H9 (cell line): ENCODE results near the gene KIAA1958. TPM values are rescaled to one million over a fixed set of nuclear protein-coding genes. Genes with fewer than 3 reads are reported as not detected.

Experiments used
- DNase-seq: peaks from one replicate; pipeline ENCODE4 v3.0.0-alpha.2; 2017
- H2AFZ ChIP-seq: one replicate; pipeline ENCODE4 v1.6.1; 2013; ENCODE audit warnings: mild to moderate bottlenecking, low read length, control low read depth, moderate library complexity
- H2AK5ac ChIP-seq: 2 replicates; pipeline ENCODE4 v1.6.1; 2013; ENCODE audit warnings: low read length, control low read depth, mixed read lengths; ENCODE audit not compliant: insufficient read length
- H2BK120ac ChIP-seq: one replicate; pipeline ENCODE4 v1.6.1; 2013; ENCODE audit warnings: low read depth, mild to moderate bottlenecking, low read length, control low read depth, inconsistent platforms; ENCODE audit not compliant: poor library complexity, severe bottlenecking
- H2BK12ac ChIP-seq: 2 replicates; pipeline ENCODE4 v1.6.1; 2013; ENCODE audit warnings: low read length, control low read depth, mixed read lengths, low read depth; ENCODE audit not compliant: insufficient read length
- H2BK15ac ChIP-seq: 2 replicates; pipeline ENCODE4 v1.6.1; 2013; ENCODE audit warnings: low read depth, low read length, control low read depth
- H2BK20ac ChIP-seq: one replicate; pipeline ENCODE4 v1.6.1; 2013; ENCODE audit warnings: low read depth, mild to moderate bottlenecking, low read length, control low read depth, inconsistent platforms; ENCODE audit not compliant: poor library complexity, severe bottlenecking
- H2BK5ac ChIP-seq: 2 replicates; pipeline ENCODE4 v1.6.1; 2013; ENCODE audit warnings: low read length, control low read depth, mixed read lengths; ENCODE audit not compliant: insufficient read length
- H3K14ac ChIP-seq: 2 replicates; pipeline ENCODE4 v1.6.1; 2013; ENCODE audit warnings: low read length, control low read depth; ENCODE audit not compliant: insufficient read depth
- H3K18ac ChIP-seq: 2 replicates; pipeline ENCODE4 v1.6.1; 2013; ENCODE audit warnings: low read depth, mild to moderate bottlenecking, mixed read lengths, low read length, control low read depth; ENCODE audit not compliant: insufficient read length
- H3K23ac ChIP-seq: 2 replicates; pipeline ENCODE4 v1.6.1; 2013; ENCODE audit warnings: low read length, control low read depth, mixed read lengths, low read depth; ENCODE audit not compliant: insufficient read length
- H3K23me2 ChIP-seq: 2 replicates; pipeline ENCODE4 v1.6.1; 2013; ENCODE audit warnings: low read depth, mild to moderate bottlenecking, mixed read lengths, low read length, control low read depth; ENCODE audit not compliant: insufficient read length, poor library complexity, severe bottlenecking
- H3K27ac ChIP-seq: 2 replicates; pipeline ENCODE4 v1.5.1; 2013; ENCODE audit warnings: low read length, control low read depth, mixed read lengths, low read depth; ENCODE audit not compliant: insufficient read length
- H3K27me3 ChIP-seq: 2 replicates; pipeline ENCODE4 v1.6.1; 2013; ENCODE audit warnings: low read length, control low read depth, inconsistent platforms; ENCODE audit not compliant: insufficient read depth
- H3K4ac ChIP-seq: 2 replicates; pipeline ENCODE4 v1.6.1; 2013; ENCODE audit warnings: low read depth, mild to moderate bottlenecking, control low read depth, inconsistent platforms, low read length, moderate library complexity
- H3K4me1 ChIP-seq: 2 replicates; pipeline ENCODE4 v1.6.1; 2013; ENCODE audit warnings: low read length, control low read depth, inconsistent platforms; ENCODE audit not compliant: insufficient read depth
- H3K4me2 ChIP-seq: 2 replicates; pipeline ENCODE4 v1.6.1; 2013; ENCODE audit warnings: low read length, control low read depth, mixed read lengths; ENCODE audit not compliant: insufficient read length, insufficient read depth
- H3K56ac ChIP-seq: 2 replicates; pipeline ENCODE4 v1.6.1; 2013; ENCODE audit warnings: low read depth, mild to moderate bottlenecking, mixed read lengths, low read length, control low read depth; ENCODE audit not compliant: insufficient read length
- H3K79me1 ChIP-seq: 2 replicates; pipeline ENCODE4 v1.6.1; 2013; ENCODE audit warnings: low read depth, mild to moderate bottlenecking, moderate library complexity, low read length, control low read depth, inconsistent platforms; ENCODE audit not compliant: insufficient read depth, poor library complexity, severe bottlenecking
- H3K79me2 ChIP-seq: 2 replicates; pipeline ENCODE4 v1.6.1; 2013; ENCODE audit warnings: low read length, control low read depth, inconsistent platforms; ENCODE audit not compliant: insufficient read depth
- H3K9ac ChIP-seq: 2 replicates; pipeline ENCODE4 v1.6.1; 2013; ENCODE audit warnings: low read length, control low read depth, mixed read lengths; ENCODE audit not compliant: insufficient read length; ENCODE audit errors: extremely low read depth
- H3K9me3 ChIP-seq: one replicate; pipeline ENCODE4 v1.6.1; 2013; ENCODE audit warnings: low read depth, low read length, inconsistent platforms; ENCODE audit not compliant: control insufficient read depth
- H3T11ph ChIP-seq: one replicate; pipeline ENCODE4 v1.6.1; 2013; ENCODE audit warnings: mild to moderate bottlenecking, low read length, control low read depth, inconsistent platforms
- H4K20me1 ChIP-seq: one replicate; pipeline ENCODE4 v1.6.1; 2013; ENCODE audit not compliant: control insufficient read depth, insufficient read length, insufficient read depth
- H4K5ac ChIP-seq: 2 replicates; pipeline ENCODE4 v1.6.1; 2013; ENCODE audit warnings: low read depth, mild to moderate bottlenecking, mixed read lengths, low read length, control low read depth; ENCODE audit not compliant: insufficient read length
- H4K8ac ChIP-seq: replicated peaks from 2 replicates; pipeline ENCODE4 v1.6.1; 2013; ENCODE audit warnings: low read length, control low read depth, mixed read lengths, low read depth; ENCODE audit not compliant: insufficient read length
- H4K91ac ChIP-seq: 2 replicates; pipeline ENCODE4 v1.6.1; 2013; ENCODE audit warnings: low read depth, mild to moderate bottlenecking, moderate library complexity, mixed read lengths, low read length, control low read depth; ENCODE audit not compliant: insufficient read length
- H3K27ac Mint-ChIP-seq, 3 experiments: 2 replicates in 2 of 3; 3 replicates in 1 of 3; pipeline ENCODE4 v1.8.0; 2020 to 2021; ENCODE audit warnings: mixed read lengths in 3 of 3, mild to moderate bottlenecking in 1 of 3, moderate library complexity in 1 of 3
- H3K27me3 Mint-ChIP-seq: 2 replicates; pipeline ENCODE4 v1.8.0; 2021; ENCODE audit warnings: low read depth, mild to moderate bottlenecking, moderate library complexity, mixed read lengths
- H3K36me3 Mint-ChIP-seq, 3 experiments: 2 replicates in 2 of 3; 3 replicates in 1 of 3; pipeline ENCODE4 v1.8.0; 2020 to 2021; ENCODE audit warnings: low read depth in 3 of 3, mixed read lengths in 3 of 3; ENCODE audit not compliant: insufficient read depth in 1 of 3
- H3K4me1 Mint-ChIP-seq, 2 experiments: 2 replicates each; pipeline ENCODE4 v1.8.0; 2020; ENCODE audit warnings: mixed read lengths in 2 of 2
- H3K4me3 Mint-ChIP-seq, 2 experiments: 2 replicates in 1 of 2; 3 replicates in 1 of 2; pipeline ENCODE4 v1.8.0; 2020 to 2021; ENCODE audit warnings: mild to moderate bottlenecking in 2 of 2, mixed read lengths in 2 of 2, moderate library complexity in 1 of 2
- H3K9me3 Mint-ChIP-seq, 2 experiments: 2 replicates in 1 of 2; 3 replicates in 1 of 2; pipeline ENCODE4 v1.8.0; 2020; ENCODE audit warnings: mild to moderate bottlenecking in 2 of 2, mixed read lengths in 2 of 2, moderate library complexity in 1 of 2
- WGBS: extraction: QIAGEN DNeasy Blood & Tissue Kit; methylation state at CpG from one replicate; pipeline ENCODE4 v1.1.7; 2013; ENCODE audit warnings: missing lambda C conversion rate, low lambda C conversion rate, mixed read lengths; ENCODE audit not compliant: insufficient read length; ENCODE audit errors: extremely low coverage; 5-methylcytosine and 5-hydroxymethylcytosine counted together
- total RNA-seq: library from RNA; stranded (reverse); gene quantifications from 2 replicates; pipeline ENCODE4 v1.2.1, GENCODE V29; 2021
- TF ChIP-seq, protein P1 (sequence below): fragments of 200-600 bp; sonication (generic); conservative IDR thresholded peaks from 3 replicates; pipeline ENCODE4 v1.8.0; 2021; ENCODE audit warnings: antibody characterized with exemption, mild to moderate bottlenecking

Gene KIAA1958
- total RNA-seq, 1 experiment from 2014 or later: 34.0 TPM

DNA sequence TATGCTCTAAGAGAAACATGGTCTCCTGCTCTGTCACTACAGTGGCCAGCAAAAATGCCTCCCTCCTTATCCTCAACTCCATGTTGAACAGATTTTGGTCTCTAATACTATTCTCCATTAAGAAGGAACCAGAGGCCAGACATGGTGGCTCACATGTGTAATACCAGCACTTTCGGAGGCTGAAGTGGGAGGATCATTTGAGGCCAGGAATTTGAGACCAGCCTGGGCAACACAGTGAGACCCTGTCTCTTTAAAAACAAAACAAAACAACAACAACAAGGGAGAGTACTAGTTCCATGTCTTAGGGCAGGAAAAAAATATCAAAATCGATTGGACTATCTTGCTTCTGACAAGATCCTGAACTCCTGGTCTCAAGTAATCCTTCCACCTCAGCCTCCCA is 216.7 kb downstream of the KIAA1958 start:
- Histone ChIP-seq H4K5ac (no peak overlapping the region), H3K4ac (no peak overlapping the region), H3K56ac (no peak overlapping the region), H3K9me3 (no peaks in the 10 kb centered on the region), H3K27me3 (no peaks in the 10 kb centered on the region), H2BK5ac (no peak overlapping the region), H3K9ac (no peak overlapping the region), H3K27ac (no peak overlapping the region), H3K79me1 (no peaks in the 10 kb centered on the region), H3K4me2 (no peak overlapping the region), H3T11ph (no peak overlapping the region), H2AFZ (no peak overlapping the region), H3K23ac (no peak overlapping the region), H4K8ac (no peak overlapping the region), H2BK120ac (no peak overlapping the region), H2BK20ac (no peak overlapping the region), H3K18ac (no peak overlapping the region), H3K23me2 (no peaks in the 10 kb centered on the region), H3K14ac (no peak overlapping the region), H3K79me2 (no peaks in the 10 kb centered on the region), H2BK12ac (no peak overlapping the region), H4K20me1 (no peaks in the 10 kb centered on the region), H2AK5ac (no peak overlapping the region), H4K91ac (no peak overlapping the region), H3K4me1 (no peaks in the 10 kb centered on the region), H2BK15ac (no peak overlapping the region)
- H3K4me3 Mint-ChIP-seq: no peak overlapping the region
- no CpG with 5 or more reads among the region's 2 CpGs for WGBS
- no peaks in the 10 kb centered on the region for H3K9me3 Mint-ChIP-seq
- DNase-seq: no peak
- TF ChIP-seq, protein P1, sequence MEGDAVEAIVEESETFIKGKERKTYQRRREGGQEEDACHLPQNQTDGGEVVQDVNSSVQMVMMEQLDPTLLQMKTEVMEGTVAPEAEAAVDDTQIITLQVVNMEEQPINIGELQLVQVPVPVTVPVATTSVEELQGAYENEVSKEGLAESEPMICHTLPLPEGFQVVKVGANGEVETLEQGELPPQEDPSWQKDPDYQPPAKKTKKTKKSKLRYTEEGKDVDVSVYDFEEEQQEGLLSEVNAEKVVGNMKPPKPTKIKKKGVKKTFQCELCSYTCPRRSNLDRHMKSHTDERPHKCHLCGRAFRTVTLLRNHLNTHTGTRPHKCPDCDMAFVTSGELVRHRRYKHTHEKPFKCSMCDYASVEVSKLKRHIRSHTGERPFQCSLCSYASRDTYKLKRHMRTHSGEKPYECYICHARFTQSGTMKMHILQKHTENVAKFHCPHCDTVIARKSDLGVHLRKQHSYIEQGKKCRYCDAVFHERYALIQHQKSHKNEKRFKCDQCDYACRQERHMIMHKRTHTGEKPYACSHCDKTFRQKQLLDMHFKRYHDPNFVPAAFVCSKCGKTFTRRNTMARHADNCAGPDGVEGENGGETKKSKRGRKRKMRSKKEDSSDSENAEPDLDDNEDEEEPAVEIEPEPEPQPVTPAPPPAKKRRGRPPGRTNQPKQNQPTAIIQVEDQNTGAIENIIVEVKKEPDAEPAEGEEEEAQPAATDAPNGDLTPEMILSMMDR: no peak
- H3K27ac Mint-ChIP-seq: no peak overlapping the region; a peak in 1 of 7 replicates
- peaks cover 2 to 5% of the 10 kb centered on the region in 2 experiments; a peak in 1 of 4 replicates for H3K4me1 Mint-ChIP-seq
- no peaks in the 10 kb centered on the region for H3K27me3 Mint-ChIP-seq
- H3K36me3 Mint-ChIP-seq: peaks cover 0 to 21% (median 4%) of the 10 kb centered on the region in 3 experiments; a peak in 5 of 7 replicates
